Activated CD8-positive, alpha-beta memory T cell treated with anti-CD3 and anti-CD28 coated beads, Interleukin-2, amount 50 U/mL, for 1 hour (primary cell): Measurements from ENCODE around the gene RANGRF.
A peak's percentile ranks its signal among the peaks of the same experiment; 100 is the strongest.
"Not testable (repeated sequence)": the region's sequence is repeated elsewhere in the genome, so short reads cannot be mapped to it uniquely, and the experiment has no call there.

Source experiments
- DNase-seq: peaks from one replicate; pipeline ENCODE4 v3.0.0-alpha.2; 2020; ENCODE audit errors: extremely low read depth

RANGRF gene

GRCh38 chr17:8288336-8289102 is at the start of gene RANGRF:
Gene RANGRF (plus strand): TSS chr17:8288670. CDS start chr17:8288789, 119 bp downstream.
- DNase-seq, result no peak

GRCh38 chr17:8243827-8244226 is 44.6 kb upstream of the RANGRF start:
- no peak for DNase-seq

- DNase-seq, result no peak
Observed at GRCh38 chr17:8244768-8245167, 43.7 kb upstream of the RANGRF start.

- peak; percentile 81 for DNase-seq
Observed at GRCh38 chr17:8248751-8249607, 39.5 kb upstream of the RANGRF start, which contains the start of gene PFAS. Gene PFAS (plus strand): TSS chr17:8249289. CDS start chr17:8253938, 4,649 bp downstream.

GRCh38 chr17:8249621-8250500 is 38.6 kb upstream of the RANGRF start:
- DNase-seq, result no peak

- DNase-seq, result not testable (repeated sequence)
Observed at GRCh38 chr17:8251411-8251810, 37.1 kb upstream of the RANGRF start.

GRCh38 chr17:8253801-8254200 is 34.7 kb upstream of the RANGRF start:
- no peak for DNase-seq

GRCh38 chr17:8254881-8255280 is 33.6 kb upstream of the RANGRF start:
- DNase-seq, result no peak

GRCh38 chr17:8255499-8255898 is 33.0 kb upstream of the RANGRF start:
- no peak for DNase-seq

GRCh38 chr17:8256291-8256690 is 32.2 kb upstream of the RANGRF start:
- DNase-seq, result no peak

GRCh38 chr17:8256691-8257090 is 31.8 kb upstream of the RANGRF start:
- no peak for DNase-seq

- DNase-seq, result no peak
Observed at GRCh38 chr17:8257801-8258200, 30.7 kb upstream of the RANGRF start.

GRCh38 chr17:8264320-8264719 is 24.1 kb upstream of the RANGRF start:
- no peak for DNase-seq

- DNase-seq, result no peak
Observed at GRCh38 chr17:8264836-8265542, 23.5 kb upstream of the RANGRF start.

- DNase-seq, result no peak
Observed at GRCh38 chr17:8266648-8267479, 21.6 kb upstream of the RANGRF start.

GRCh38 chr17:8267480-8268147 is 20.9 kb upstream of the RANGRF start:
- no peak for DNase-seq

GRCh38 chr17:8268550-8269298 is 19.7 kb upstream of the RANGRF start:
- DNase-seq, result no peak

- DNase-seq, result no peak
Observed at GRCh38 chr17:8272421-8272820, 16.0 kb upstream of the RANGRF start.

GRCh38 chr17:8273884-8274444 is 14.5 kb upstream of the RANGRF start:
- no peak for DNase-seq
